Liver (tissue), 9 donors: ENCODE results near the gene FAM110A. TPM values are rescaled to one million over a fixed set of nuclear protein-coding genes. Genes with fewer than 3 reads are reported as not detected.
"Not testable (repeated sequence)": the region's sequence is repeated elsewhere in the genome, so short reads cannot be mapped to it uniquely, and the experiment has no call there.

Source experiments
- DNase-seq: peaks from one replicate; pipeline ENCODE4 v3.0.0-alpha.2; 2017; ENCODE audit warnings: low spot score
- H3K27ac ChIP-seq, 2 donors: one replicate each; pipeline ENCODE4 v1.7.0; 2013; ENCODE audit warnings: inconsistent platforms in 2 of 2, low read length in 2 of 2, control low read depth in 1 of 2, low read depth in 1 of 2, mild to moderate bottlenecking in 1 of 2
- H3K27me3 ChIP-seq, 4 donors: one replicate each; pipeline versions ENCODE4 v1.6.1 to v1.7.0; 2013; ENCODE audit warnings: low read length in 3 of 4, inconsistent platforms in 1 of 4, mild to moderate bottlenecking in 1 of 4, moderate library complexity in 1 of 4; ENCODE audit not compliant: control insufficient read depth in 4 of 4, insufficient read depth in 4 of 4
- H3K36me3 ChIP-seq, 4 donors: one replicate each; pipeline versions ENCODE4 v1.6.1 to v1.7.0; 2013; ENCODE audit warnings: low read length in 3 of 4, mild to moderate bottlenecking in 3 of 4, low read depth in 1 of 4, moderate library complexity in 1 of 4; ENCODE audit not compliant: control insufficient read depth in 4 of 4, insufficient read depth in 3 of 4
- H3K4me1 ChIP-seq, 4 donors: one replicate each; pipeline versions ENCODE4 v1.6.1 to v1.7.0; 2013; ENCODE audit warnings: low read length in 3 of 4, mild to moderate bottlenecking in 3 of 4, moderate library complexity in 1 of 4; ENCODE audit not compliant: control insufficient read depth in 4 of 4, insufficient read depth in 4 of 4
- H3K4me3 ChIP-seq, 3 donors: one replicate each; pipeline versions ENCODE4 v1.6.1 to v1.7.0; 2013; ENCODE audit warnings: low read length in 3 of 3, control low read depth in 1 of 3, low read depth in 1 of 3, mild to moderate bottlenecking in 1 of 3
- H3K9ac ChIP-seq, 2 donors: one replicate each; pipeline ENCODE4 v1.7.0; 2013; ENCODE audit warnings: low read length in 2 of 2, mild to moderate bottlenecking in 2 of 2, moderate library complexity in 2 of 2, control low read depth in 1 of 2, low read depth in 1 of 2
- H3K9me3 ChIP-seq, 4 donors: one replicate each; pipeline versions ENCODE4 v1.6.1 to v1.7.0; 2013; ENCODE audit warnings: low read length in 3 of 4; ENCODE audit not compliant: control insufficient read depth in 4 of 4
- ATF3 ChIP-seq: IDR thresholded peaks from 2 replicates; pipeline ENCODE4 v1.6.1; 2016; ENCODE audit warnings: antibody characterized with exemption
- CTCF ChIP-seq: fragments of 150-350 bp; IDR thresholded peaks from 2 replicates; pipeline ENCODE4 v1.5.1; 2017; ENCODE audit warnings: improper control_type of control experiment, low read depth, low read length; ENCODE audit not compliant: missing input control
- EGR1 ChIP-seq, 2 donors: IDR thresholded peaks; 2 replicates each; pipeline ENCODE4 v1.6.1; 2016 to 2018; ENCODE audit warnings: antibody characterized with exemption in 2 of 2, low read depth in 2 of 2
- FOXA2 ChIP-seq: IDR thresholded peaks from 2 replicates; pipeline ENCODE4 v1.6.1; 2016; ENCODE audit warnings: antibody characterized with exemption
- GABPA ChIP-seq, 2 donors: IDR thresholded peaks in 1 of 2; conservative IDR thresholded peaks in 1 of 2; 2 replicates each; pipeline ENCODE4 v1.6.1; 2016; ENCODE audit warnings: antibody characterized with exemption in 2 of 2, mild to moderate bottlenecking in 1 of 2, moderate library complexity in 1 of 2
- HNF4A ChIP-seq, 2 donors: conservative IDR thresholded peaks; 2 replicates each; pipeline ENCODE4 v1.6.1; 2016; ENCODE audit warnings: antibody characterized with exemption in 2 of 2, mild to moderate bottlenecking in 2 of 2
- MAX ChIP-seq: IDR thresholded peaks from 2 replicates; pipeline ENCODE4 v1.6.1; 2016; ENCODE audit warnings: antibody characterized with exemption
- NR2F2 ChIP-seq: IDR thresholded peaks from 2 replicates; pipeline ENCODE4 v1.6.1; 2016; ENCODE audit warnings: antibody characterized with exemption
- RAD21 ChIP-seq, 2 donors: IDR thresholded peaks; 2 replicates each; pipeline ENCODE4 v1.6.1; 2016; ENCODE audit warnings: antibody characterized with exemption in 2 of 2, mild to moderate bottlenecking in 2 of 2
- REST ChIP-seq: IDR thresholded peaks from 2 replicates; pipeline ENCODE4 v1.6.1; 2016; ENCODE audit warnings: antibody characterized with exemption, mild to moderate bottlenecking
- SP1 ChIP-seq: IDR thresholded peaks from 2 replicates; pipeline ENCODE4 v1.6.1; 2018; ENCODE audit warnings: antibody characterized with exemption, mild to moderate bottlenecking
- TAF1 ChIP-seq: conservative IDR thresholded peaks from 2 replicates; pipeline ENCODE4 v1.6.1; 2016; ENCODE audit warnings: antibody characterized with exemption, mild to moderate bottlenecking
- YY1 ChIP-seq: IDR thresholded peaks from 2 replicates; pipeline ENCODE4 v1.6.1; 2016; ENCODE audit warnings: antibody characterized with exemption, mild to moderate bottlenecking
- ZBTB33 ChIP-seq: IDR thresholded peaks from 2 replicates; pipeline ENCODE4 v1.6.1; 2016; ENCODE audit warnings: antibody characterized with exemption
- WGBS: extraction: QIAGEN DNeasy Blood & Tissue Kit; methylation state at CpG from one replicate; pipeline ENCODE4 v1.1.7; 2013; 5-methylcytosine and 5-hydroxymethylcytosine counted together
- polyA plus RNA-seq, 2 donors: library from polyadenylated mRNA; stranded (reverse) in 1 of 2; unstranded in 1 of 2; fragments of 200-250 nt in 1 of 2; fragments of >200 nt in 1 of 2; fragmentation: Nextera tagmentation in 1 of 2; extraction: Ambion mirVana in 1 of 2; gene quantifications; one replicate each; pipeline versions ENCODE4 v1.2.1 to v1.2.3, GENCODE V29; 2013 to 2015
- total RNA-seq, 2 donors: library from RNA; depleted of rRNA; stranded (reverse); fragments of >200 nt; gene quantifications; one replicate each; pipeline ENCODE4 v1.2.3, GENCODE V29; 2014
- donor health status: healthy.
- donor health status: healthy.
- donor health status: healthy.
- donor health status: healthy.
- donor health status: healthy.

The FAM110A gene
- total and polyA plus RNA-seq, 4 donors, result 1.2 to 6.7 (median 2.0) TPM

GRCh38 chr20:848193-848592 is 14.7 kb downstream of the FAM110A start:
- no peaks in the 10 kb centered on the region for H3K9me3 ChIP-seq
- H3K4me1 ChIP-seq, result peaks cover 0 to 14% (median 0%) of the 10 kb centered on the region in 4 donors
- TF ChIP-seq YY1 (no peak), ATF3 (no peak), RAD21 (IDR thresholded peaks at IDR 0.05) (no peak), SP1 (no peak), EGR1 (IDR thresholded peaks at IDR 0.05; ENCODE audit: low read depth in 2 of 2) (no peak), TAF1 (no peak), FOXA2 (no peak), GABPA (IDR thresholded peaks at IDR 0.05 in 1 of 2, conservative IDR thresholded peaks at IDR 0.05 in 1 of 2) (no peak), REST (no peak)
- no peaks in the 10 kb centered on the region for H3K27me3 ChIP-seq
- WGBS, result 95% methylated on average over 5 of the region's 5 CpGs
- H3K36me3 ChIP-seq, result peaks cover 0 to 3% (median 0%) of the 10 kb centered on the region in 4 donors
- H3K9ac ChIP-seq, result no peak overlapping the region
- no peak overlapping the region for H3K27ac ChIP-seq
- DNase-seq, result no peak
- H3K4me3 ChIP-seq, result no peak overlapping the region

GRCh38 chr20:848731-849130 is 15.2 kb downstream of the FAM110A start:
- H3K4me1 ChIP-seq, result peaks cover 0 to 14% (median 0%) of the 10 kb centered on the region in 4 donors
- H3K27ac ChIP-seq, H3K36me3 ChIP-seq, H3K9ac ChIP-seq, H3K9me3 ChIP-seq, H3K4me3 ChIP-seq, DNase-seq, H3K27me3 ChIP-seq: not testable (repeated sequence)
- WGBS, result 95% methylated on average over 8 of the region's 8 CpGs

- Histone ChIP-seq H3K4me3 (no peak overlapping the region), H3K27me3 (no peaks in the 10 kb centered on the region), H3K4me1 (no peaks in the 10 kb centered on the region), H3K9me3 (no peaks in the 10 kb centered on the region), H3K27ac (no peak overlapping the region), H3K36me3 (peaks cover 0 to 2% (median 0%) of the 10 kb centered on the region in 4 donors), H3K9ac (no peak overlapping the region)
- DNase-seq, result no peak
- WGBS, result 92% methylated on average over 4 of the region's 4 CpGs
- TF ChIP-seq CTCF (no peak), SP1 (no peak), YY1 (no peak), ATF3 (no peak), RAD21 (IDR thresholded peaks at IDR 0.05) (no peak), TAF1 (no peak), GABPA (IDR thresholded peaks at IDR 0.05 in 1 of 2, conservative IDR thresholded peaks at IDR 0.05 in 1 of 2) (no peak), REST (no peak), HNF4A (conservative IDR thresholded peaks at IDR 0.05) (no peak), ZBTB33 (no peak), MAX (no peak), NR2F2 (no peak)
Measured at GRCh38 chr20:853406-853996, 20.0 kb downstream of the FAM110A start.
